DMS 273 treated with DMSO at 0.1 percent for 48 hours (cell line): ENCODE measurements around the gene HMGXB4.
A peak's percentile ranks its signal among the peaks of the same experiment; 100 is the strongest.
"Not testable (repeated sequence)": the region's sequence is repeated elsewhere in the genome, so short reads cannot be mapped to it uniquely, and the experiment has no call there.

Experiments used
- DNase-seq: peaks from one replicate; lab custom pipeline; 2025; lab: John Stamatoyannopoulos, UW

Gene HMGXB4

GRCh38 chr22:35257321-35258190 lies at the start of gene HMGXB4:
Gene HMGXB4, plus strand, starts transcription at chr22:35257493. Its CDS starts 4,898 bp downstream, at chr22:35262391.
- DNase-seq, result peak; percentile 29

GRCh38 chr22:35208003-35208402 lies 49.3 kb upstream of the HMGXB4 start:
- no peak for DNase-seq

GRCh38 chr22:35209203-35209602 lies 48.1 kb upstream of the HMGXB4 start:
- DNase-seq, result no peak

GRCh38 chr22:35212009-35212408 lies 45.3 kb upstream of the HMGXB4 start:
- DNase-seq, result no peak

GRCh38 chr22:35212996-35213395 lies 44.3 kb upstream of the HMGXB4 start:
- no peak for DNase-seq

- DNase-seq, result no peak
Observed at GRCh38 chr22:35214968-35215367, 42.3 kb upstream of the HMGXB4 start.

GRCh38 chr22:35215993-35216392 lies 41.3 kb upstream of the HMGXB4 start:
- no peak for DNase-seq

GRCh38 chr22:35217527-35217926 lies 39.8 kb upstream of the HMGXB4 start:
- no peak for DNase-seq

- DNase-seq, result no peak
Observed at GRCh38 chr22:35218079-35218478, 39.2 kb upstream of the HMGXB4 start.

GRCh38 chr22:35219012-35219411 lies 38.3 kb upstream of the HMGXB4 start:
- no peak for DNase-seq

GRCh38 chr22:35220221-35220620 lies 37.1 kb upstream of the HMGXB4 start:
- no peak for DNase-seq

- no peak for DNase-seq
Observed at GRCh38 chr22:35225010-35225409, 32.3 kb upstream of the HMGXB4 start.

- DNase-seq, result no peak
Observed at GRCh38 chr22:35226958-35227647, 30.2 kb upstream of the HMGXB4 start.

GRCh38 chr22:35229865-35230264 lies 27.4 kb upstream of the HMGXB4 start:
- no peak for DNase-seq

- no peak for DNase-seq
Observed at GRCh38 chr22:35230417-35230816, 26.9 kb upstream of the HMGXB4 start.

- no peak for DNase-seq
Observed at GRCh38 chr22:35230839-35231584, 26.3 kb upstream of the HMGXB4 start.

- peak; percentile 25 for DNase-seq
Observed at GRCh38 chr22:35231585-35232084, 25.7 kb upstream of the HMGXB4 start.

- not testable (repeated sequence) for DNase-seq
Observed at GRCh38 chr22:35238749-35239148, 18.5 kb upstream of the HMGXB4 start.

GRCh38 chr22:35244507-35244906 lies 12.8 kb upstream of the HMGXB4 start:
- DNase-seq, result not testable (repeated sequence)

- no peak for DNase-seq
Observed at GRCh38 chr22:35250156-35250555, 7.1 kb upstream of the HMGXB4 start.

GRCh38 chr22:35253946-35254345 lies 3.3 kb upstream of the HMGXB4 start:
- no peak for DNase-seq

- DNase-seq, result no peak
Observed at GRCh38 chr22:35257002-35257320, 332 bp upstream of the HMGXB4 start.
